SK-N-SH treated with all-trans-retinoic acid at 6 μM for 48 hours (cell line): ENCODE data around the gene ZEB2.

Experiments used
- ARNTL ChIP-seq: fragments of 450-650 bp; formaldehyde crosslinking; IDR thresholded peaks from 2 replicates; pipeline ENCODE4 v1.5.0; 2020; ENCODE audit warnings: low read depth, mild to moderate bottlenecking, moderate library complexity, borderline replicate concordance
- CREB5 ChIP-seq: fragments of 250-450 bp; sonication (Bioruptor Pico); IDR thresholded peaks from 2 replicates; pipeline ENCODE4 v1.5.1; 2020; ENCODE audit warnings: low read depth, mild to moderate bottlenecking, moderate library complexity
- CSRNP3 ChIP-seq: fragments of 250-450 bp; sonication (Bioruptor Pico); IDR thresholded peaks from 2 replicates; pipeline ENCODE4 v1.5.1; 2021; ENCODE audit warnings: mild to moderate bottlenecking, moderate library complexity
- ESRRG ChIP-seq: fragments of 250-450 bp; sonication (Bioruptor Pico); IDR thresholded peaks from 2 replicates; pipeline ENCODE4 v1.6.1; 2021; ENCODE audit warnings: mild to moderate bottlenecking
- PATZ1 ChIP-seq: fragments of 250-450 bp; sonication (Bioruptor Pico); IDR thresholded peaks from 2 replicates; pipeline ENCODE4 v1.8.0; 2020; ENCODE audit warnings: mild to moderate bottlenecking, moderate library complexity, borderline replicate concordance
- TCF4 ChIP-seq: fragments of 250-450 bp; sonication (Bioruptor Pico); IDR thresholded peaks from 2 replicates; pipeline ENCODE4 v1.8.0; 2021; ENCODE audit warnings: mild to moderate bottlenecking, moderate library complexity, borderline replicate concordance
- ZFP3 ChIP-seq: fragments of 250-450 bp; sonication (Bioruptor Pico); IDR thresholded peaks from 2 replicates; pipeline ENCODE4 v1.5.0; 2020; ENCODE audit warnings: mild to moderate bottlenecking, moderate library complexity
- ZFP30 ChIP-seq: fragments of 450-650 bp; formaldehyde crosslinking; IDR thresholded peaks from 2 replicates; pipeline ENCODE4 v1.5.0; 2022; ENCODE audit warnings: mild to moderate bottlenecking, moderate library complexity
- ZNF70 ChIP-seq: fragments of 450-650 bp; formaldehyde crosslinking; IDR thresholded peaks from 2 replicates; pipeline ENCODE4 v1.5.0; 2020; ENCODE audit warnings: mild to moderate bottlenecking, moderate library complexity

- TF ChIP-seq CREB5 (CRISPR knock-in tag) (no peak), PATZ1 (CRISPR knock-in tag) (no peak), TCF4 (CRISPR knock-in tag) (no peak), ZFP3 (no peak), ARNTL (no peak), ESRRG (CRISPR knock-in tag) (no peak), CSRNP3 (CRISPR knock-in tag) (no peak), ZNF70 (CRISPR knock-in tag) (no peak), ZFP30 (CRISPR knock-in tag) (no peak)
These were observed 117.7 kb downstream of the ZEB2 start for GRCh38 chr2:144402251-144402650.
